GM19328 (cell line): Measurements from ENCODE around the gene SMCO2.

Source experiments
- ATAC-seq: cut with Tn5 transposase; IDR thresholded peaks from one replicate; pipeline ENCODE4 v1.9.1; 2021; ENCODE audit warnings: mild to moderate bottlenecking, moderate library complexity; ENCODE audit not compliant: unreplicated experiment

SMCO2 gene

DNA sequence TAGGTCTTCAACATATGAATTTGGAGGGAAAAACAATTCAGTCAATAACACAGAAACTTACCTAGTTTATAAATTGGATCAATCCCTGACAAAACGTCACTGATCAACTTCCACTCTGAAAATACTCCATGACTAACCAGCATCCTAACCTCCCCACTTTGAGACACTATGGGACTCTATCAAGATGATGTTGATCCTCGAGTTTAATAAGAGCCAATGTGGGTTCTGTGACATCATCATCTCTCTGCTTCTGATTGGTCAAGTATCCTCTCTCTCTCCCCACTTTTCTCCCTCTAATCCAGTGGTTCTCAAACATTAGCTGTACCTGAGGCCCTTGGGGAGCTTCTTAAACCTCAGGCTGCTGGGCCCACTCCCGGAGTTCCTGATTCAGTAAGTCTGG lies at the start of gene SMCO2:
Gene SMCO2 (plus strand): TSS at position 301 of the 400 bp plus-strand sequence. CDS start 23,896 bp downstream, outside the sequence.
- no peak for ATAC-seq

GRCh38 chr12:27398466-27398865 lies 48.1 kb upstream of the SMCO2 start:
- no peak for ATAC-seq

DNA sequence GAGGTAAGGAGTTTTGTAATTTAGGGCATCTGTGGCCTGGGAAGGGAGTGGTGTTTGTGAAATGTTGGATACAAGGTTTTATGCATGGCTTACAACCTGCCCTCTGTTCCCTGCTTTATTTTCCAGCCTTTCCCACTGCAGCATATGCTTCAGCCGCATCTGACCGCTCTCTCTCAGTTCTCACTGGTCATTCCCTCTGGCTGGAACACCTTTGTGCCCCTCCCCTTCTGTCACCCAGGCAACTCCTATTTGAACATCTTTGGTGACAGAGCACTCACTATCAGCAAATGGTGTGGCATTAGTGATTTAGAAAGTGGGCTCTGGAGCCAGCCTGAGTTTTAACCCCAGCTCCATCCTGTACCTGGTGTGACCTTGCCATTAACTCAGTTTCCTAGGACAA lies 47.5 kb upstream of the SMCO2 start:
- no peak for ATAC-seq

GRCh38 chr12:27400856-27401354 lies 45.6 kb upstream of the SMCO2 start:
- no peak for ATAC-seq

DNA sequence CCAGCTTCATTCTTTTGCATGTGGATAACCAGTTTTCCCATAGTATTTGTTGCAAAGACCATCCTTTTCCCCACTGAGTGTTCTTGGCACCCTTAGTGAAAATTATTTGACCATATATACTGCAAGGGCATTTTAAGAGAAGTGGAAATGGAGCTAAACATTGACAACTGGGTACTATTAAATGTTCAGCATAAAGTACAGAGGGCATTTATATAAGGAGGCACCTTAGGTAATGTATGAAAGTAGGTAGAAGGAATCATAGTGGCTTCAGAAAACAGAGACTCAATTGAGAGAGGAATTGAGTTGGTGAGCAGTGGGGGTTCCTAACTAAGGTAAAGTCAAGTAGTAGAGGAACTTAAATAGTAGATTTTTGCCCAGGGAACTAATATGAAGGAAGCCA lies 34.5 kb upstream of the SMCO2 start:
- ATAC-seq, result no peak

DNA sequence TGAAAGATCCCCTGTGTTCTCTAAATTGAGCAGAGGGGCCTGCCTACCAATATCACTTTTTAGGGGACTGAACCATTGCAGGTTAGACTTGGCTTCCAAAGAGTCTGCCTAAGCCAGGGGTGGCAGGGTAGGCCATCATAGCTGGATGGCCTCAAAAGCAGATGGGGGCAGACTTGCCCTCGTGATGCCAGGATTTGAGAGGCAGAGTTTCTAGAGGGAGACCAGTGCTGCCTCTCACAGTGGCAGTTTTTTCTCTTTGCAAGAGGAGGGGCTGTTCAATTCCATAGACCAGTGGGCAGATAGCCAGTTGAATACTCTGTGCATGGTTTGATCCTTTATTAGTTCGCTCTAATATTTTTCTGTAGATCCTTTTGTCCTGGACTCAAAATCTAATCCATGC lies 23.8 kb upstream of the SMCO2 start:
- no peak for ATAC-seq

GRCh38 chr12:27424631-27425230 lies 21.8 kb upstream of the SMCO2 start:
- no peak for ATAC-seq

DNA sequence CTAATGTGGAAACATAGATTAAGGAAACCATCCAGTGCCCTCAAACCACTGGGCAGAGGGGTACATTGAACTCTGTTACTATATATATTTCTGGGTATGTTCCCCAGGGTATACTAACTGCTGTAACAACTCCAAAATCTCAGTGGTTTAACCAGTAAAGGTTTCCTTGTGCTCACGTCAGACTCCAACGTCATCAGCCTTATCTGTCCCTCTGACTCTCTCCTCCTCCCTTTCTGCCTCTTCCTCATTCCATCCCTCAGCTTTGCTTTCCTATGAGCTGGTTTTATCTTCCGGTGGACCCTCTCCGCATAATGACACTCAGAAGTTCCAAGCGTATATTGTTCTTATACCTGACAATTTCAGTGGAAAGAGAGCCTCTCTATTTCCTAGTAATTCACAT lies 21.2 kb upstream of the SMCO2 start:
- no peak for ATAC-seq

- no peak for ATAC-seq
Observed at GRCh38 chr12:27426743-27427487, 19.6 kb upstream of the SMCO2 start.

- ATAC-seq, result no peak
Observed at GRCh38 chr12:27427824-27428223, 18.7 kb upstream of the SMCO2 start.

DNA sequence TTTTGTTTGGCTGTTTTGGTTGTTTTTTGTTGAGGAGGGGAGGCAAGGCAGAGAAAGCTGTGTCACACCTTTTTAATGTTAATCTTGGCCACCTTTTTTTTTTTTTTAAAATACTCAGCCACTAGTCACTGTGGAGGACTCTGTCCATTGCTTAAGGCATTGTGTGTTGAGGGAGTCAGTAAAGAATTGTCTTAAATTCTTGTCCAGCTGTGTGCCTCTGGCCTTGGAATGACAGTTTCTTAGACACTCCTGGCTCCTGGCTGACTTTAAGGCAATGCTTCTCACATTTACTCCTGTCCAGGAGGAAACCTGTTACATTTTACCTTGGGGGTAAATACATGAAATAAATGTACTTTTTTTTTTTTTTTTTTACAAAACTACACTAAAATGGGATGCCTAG lies 18.1 kb upstream of the SMCO2 start:
- ATAC-seq, result no peak

GRCh38 chr12:27429606-27430005 lies 16.9 kb upstream of the SMCO2 start:
- ATAC-seq, result no peak

- no peak for ATAC-seq
Observed at GRCh38 chr12:27431185-27431584, 15.4 kb upstream of the SMCO2 start.

DNA sequence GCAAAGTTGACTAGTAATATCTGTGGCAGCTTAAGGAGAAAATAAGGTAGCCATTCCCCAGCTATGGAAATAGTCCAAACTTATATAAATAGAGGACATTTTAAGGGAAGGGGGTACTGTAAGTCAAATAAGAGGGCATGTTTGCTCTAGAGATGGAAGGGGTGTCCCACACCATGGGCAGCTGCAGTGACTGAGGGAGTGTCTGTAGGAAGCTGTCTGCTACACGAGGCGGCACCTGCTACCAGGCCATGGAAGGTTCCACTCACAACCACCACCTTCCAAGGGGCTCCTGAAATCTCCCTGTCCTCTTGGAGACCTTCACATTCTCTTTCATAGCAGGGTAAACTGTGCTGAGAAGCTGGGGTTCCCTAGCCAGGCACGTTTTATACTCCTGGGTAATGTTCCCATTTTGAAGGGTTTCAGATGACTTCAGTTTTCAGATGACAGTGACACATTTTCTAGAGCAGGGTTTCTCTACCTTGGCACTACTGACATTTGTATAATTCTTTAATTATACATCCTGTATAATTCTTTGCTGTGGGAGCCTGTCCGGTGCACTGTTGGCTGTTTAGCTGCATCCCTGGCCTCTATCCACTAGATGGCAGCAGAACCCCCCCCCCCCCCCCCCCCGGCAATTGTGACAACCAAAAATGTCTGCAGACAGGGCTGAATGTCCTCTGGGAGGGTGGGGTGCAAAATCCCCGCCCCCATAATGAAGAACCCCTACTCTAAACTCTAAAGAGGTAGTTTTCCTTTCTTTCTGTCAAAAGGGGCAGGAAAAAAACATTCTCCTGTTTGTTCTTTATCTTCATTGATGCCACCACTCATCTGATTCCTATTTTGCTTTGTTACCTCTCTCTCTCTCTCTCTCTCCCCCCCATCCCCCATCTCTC lies 11.6 kb upstream of the SMCO2 start:
- no peak for ATAC-seq

DNA sequence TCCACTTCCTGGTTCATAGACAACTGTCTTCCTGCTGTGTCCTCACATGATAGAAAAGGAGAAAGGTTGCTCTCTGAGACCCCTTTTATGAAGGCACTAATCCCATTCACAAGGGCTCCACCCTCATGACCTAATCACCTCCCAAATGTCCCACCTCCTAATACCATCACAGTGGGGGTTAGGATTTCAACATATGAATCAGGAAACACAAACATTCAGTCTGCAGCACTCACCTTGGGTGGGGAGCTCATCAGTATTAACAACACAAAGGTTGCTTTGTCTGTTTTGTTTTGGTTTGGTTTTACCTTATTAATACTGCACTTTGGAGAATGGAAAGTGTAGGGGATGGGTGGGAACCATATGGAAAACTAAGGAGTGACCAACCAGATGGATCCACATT lies 10.5 kb upstream of the SMCO2 start:
- no peak for ATAC-seq

DNA sequence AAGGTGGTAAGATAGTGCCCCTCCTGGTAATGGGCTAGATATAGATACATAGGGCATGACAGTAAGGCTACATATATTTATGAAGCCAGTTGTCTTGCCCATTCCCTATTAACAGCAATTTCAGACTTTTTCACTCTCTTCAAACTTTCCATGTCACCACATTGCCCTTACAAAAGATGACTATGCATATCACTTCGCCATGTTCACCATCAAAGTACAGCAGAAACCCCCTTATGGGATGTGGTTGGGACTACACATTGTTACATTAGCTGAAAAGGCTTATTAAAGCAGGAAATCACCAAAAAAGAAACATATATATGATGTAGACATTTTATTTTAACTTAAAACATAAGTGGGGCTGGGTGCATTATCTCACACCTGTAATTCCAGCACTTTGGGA lies 9.8 kb upstream of the SMCO2 start:
- no peak for ATAC-seq

- no peak for ATAC-seq
Observed at GRCh38 chr12:27437839-27438238, 8.7 kb upstream of the SMCO2 start.

DNA sequence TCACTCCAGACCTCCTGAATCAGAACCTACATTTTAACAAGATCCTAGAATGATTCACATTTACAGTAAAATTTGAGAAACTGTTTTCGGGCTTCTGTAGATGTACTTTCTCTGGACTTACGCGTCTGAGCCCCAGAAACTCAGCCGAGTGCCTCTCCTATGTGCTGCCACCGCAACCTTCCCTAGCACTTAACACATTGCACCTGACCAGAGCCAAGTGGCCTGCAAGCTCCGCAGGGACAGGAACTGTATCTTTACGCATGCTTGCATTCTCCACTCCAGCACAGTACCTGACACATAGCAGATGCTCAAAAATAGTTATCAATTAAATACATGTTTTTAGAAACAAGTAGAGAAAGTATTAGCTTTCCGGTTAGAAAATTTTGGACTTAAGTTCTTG lies 1.2 kb downstream of the SMCO2 start:
- ATAC-seq, result no peak

- no peak for ATAC-seq
Observed at GRCh38 chr12:27449026-27449425, 2.5 kb downstream of the SMCO2 start.

GRCh38 chr12:27449893-27450534 lies 3.5 kb downstream of the SMCO2 start:
- ATAC-seq, result no peak
